Activated T-helper 17 cell treated with anti-CD3 and anti-CD28 coated beads, Interleukin-2, amount 50 U/mL, for 72 hours (primary cell): ENCODE data around the gene EPB41L5. TPM values are rescaled to one million over a fixed set of nuclear protein-coding genes. Genes with fewer than 3 reads are reported as not detected.
"Not testable (repeated sequence)": the region's sequence is repeated elsewhere in the genome, so short reads cannot be mapped to it uniquely, and the experiment has no call there.

Experiments
- ATAC-seq: fragments of 150-1000 bp; cut with Tn5 transposase; replicated peaks from 2 replicates; pipeline ENCODE4 v1.10.0; 2021; ENCODE audit warnings: mild to moderate bottlenecking, moderate library complexity
- H3K27ac Mint-ChIP-seq: one replicate; pipeline ENCODE4 v1.8.0; 2022; ENCODE audit warnings: mixed read lengths
- H3K27me3 Mint-ChIP-seq: one replicate; pipeline ENCODE4 v1.8.0; 2022; ENCODE audit warnings: mixed read lengths
- H3K36me3 Mint-ChIP-seq: one replicate; pipeline ENCODE4 v1.8.0; 2022; ENCODE audit warnings: low read depth, mild to moderate bottlenecking, mixed read lengths
- H3K4me1 Mint-ChIP-seq: one replicate; pipeline ENCODE4 v1.8.0; 2022; ENCODE audit warnings: mixed read lengths
- H3K4me3 Mint-ChIP-seq: one replicate; pipeline ENCODE4 v1.8.0; 2022; ENCODE audit warnings: mild to moderate bottlenecking, mixed read lengths
- H3K9me3 Mint-ChIP-seq: one replicate; pipeline ENCODE4 v1.8.0; 2022; ENCODE audit warnings: mixed read lengths
- total RNA-seq, 2 donors: library from RNA; stranded (reverse); gene quantifications; one replicate each; pipeline ENCODE4 v1.2.3, GENCODE V29; 2022

The EPB41L5 gene
- total RNA-seq, 2 donors from 2014 or later, result 1.9 to 2.4 TPM

DNA sequence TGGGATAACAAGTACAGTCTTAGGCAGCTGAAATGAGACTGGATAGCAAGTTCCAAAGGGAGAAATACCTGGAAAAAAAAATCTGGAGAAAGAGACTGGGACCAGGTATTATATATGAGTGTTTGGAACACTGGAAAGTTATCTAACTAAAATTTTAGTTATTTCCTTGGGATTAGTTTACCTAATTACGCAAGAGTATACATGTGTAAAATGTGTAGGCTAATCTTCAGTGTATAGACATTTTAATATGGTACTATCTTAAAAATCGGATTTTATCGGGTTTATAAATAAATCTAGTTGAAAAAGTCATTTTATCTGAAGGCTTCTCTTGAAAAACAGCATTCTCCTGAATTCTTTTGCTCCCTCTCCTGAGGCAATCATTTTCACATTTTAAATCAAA lies 3.9 kb downstream of the EPB41L5 start:
- Mint-ChIP-seq H3K4me3 (no peak overlapping the region), H3K27ac (no peak overlapping the region), H3K36me3 (no peaks in the 10 kb centered on the region), H3K9me3 (no peaks in the 10 kb centered on the region), H3K27me3 (no peaks in the 10 kb centered on the region), H3K4me1 (peaks cover 10% of the 10 kb centered on the region)
- no peak for ATAC-seq

DNA sequence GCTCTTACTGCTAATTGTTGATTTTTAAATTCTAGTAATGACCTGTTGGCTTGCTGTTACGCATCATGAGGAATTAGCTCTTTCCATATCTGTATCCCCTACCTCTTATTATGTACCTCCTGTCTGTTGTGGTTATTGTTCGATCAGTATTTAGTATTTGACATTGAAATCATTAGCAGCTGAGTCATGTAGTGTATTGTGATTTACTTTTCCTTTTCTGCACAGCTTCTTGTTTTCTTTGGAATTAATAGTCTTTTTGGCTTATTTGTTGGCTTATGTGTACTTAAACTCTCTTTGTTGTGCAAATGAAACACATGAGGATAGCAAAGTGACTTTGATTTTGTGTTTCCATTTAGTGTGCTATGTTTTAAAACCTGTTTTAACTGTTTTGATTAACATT lies 4.3 kb downstream of the EPB41L5 start:
- H3K36me3 Mint-ChIP-seq, result no peaks in the 10 kb centered on the region

DNA sequence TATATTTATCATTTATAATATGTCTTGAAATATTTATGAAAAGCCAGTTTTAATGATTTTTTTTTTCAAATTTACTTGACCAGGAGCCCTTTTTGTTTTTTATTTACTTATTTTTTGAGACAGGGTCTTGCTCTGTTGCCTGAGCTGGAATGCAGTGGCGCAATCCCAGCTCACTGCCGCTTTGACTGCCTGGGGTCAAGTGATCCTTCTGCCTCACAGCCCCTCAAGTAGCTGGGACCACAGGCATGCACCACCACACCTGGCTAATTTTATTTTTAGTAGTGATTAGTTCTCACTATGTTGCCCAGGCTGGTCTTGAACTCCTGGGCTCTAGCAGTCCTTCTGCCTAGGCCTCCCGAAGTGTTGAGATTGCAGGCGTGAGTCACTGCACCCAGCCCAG lies 5.7 kb downstream of the EPB41L5 start:
- no peaks in the 10 kb centered on the region for H3K36me3 Mint-ChIP-seq
- no peak overlapping the region for H3K4me3 Mint-ChIP-seq
- no peaks in the 10 kb centered on the region for H3K9me3 Mint-ChIP-seq
- no peaks in the 10 kb centered on the region for H3K27me3 Mint-ChIP-seq
- ATAC-seq, result no peak
- H3K4me1 Mint-ChIP-seq, result peaks cover 4% of the 10 kb centered on the region
- H3K27ac Mint-ChIP-seq, result no peak overlapping the region

More for the DNA sequence above, 4.3 kb downstream of the EPB41L5 start:
- H3K4me1 Mint-ChIP-seq, result peaks cover 9% of the 10 kb centered on the region
- H3K27ac Mint-ChIP-seq, result no peak overlapping the region
- no peak for ATAC-seq
- H3K27me3 Mint-ChIP-seq, result no peaks in the 10 kb centered on the region
- no peak overlapping the region for H3K4me3 Mint-ChIP-seq
- H3K9me3 Mint-ChIP-seq, result no peaks in the 10 kb centered on the region

DNA sequence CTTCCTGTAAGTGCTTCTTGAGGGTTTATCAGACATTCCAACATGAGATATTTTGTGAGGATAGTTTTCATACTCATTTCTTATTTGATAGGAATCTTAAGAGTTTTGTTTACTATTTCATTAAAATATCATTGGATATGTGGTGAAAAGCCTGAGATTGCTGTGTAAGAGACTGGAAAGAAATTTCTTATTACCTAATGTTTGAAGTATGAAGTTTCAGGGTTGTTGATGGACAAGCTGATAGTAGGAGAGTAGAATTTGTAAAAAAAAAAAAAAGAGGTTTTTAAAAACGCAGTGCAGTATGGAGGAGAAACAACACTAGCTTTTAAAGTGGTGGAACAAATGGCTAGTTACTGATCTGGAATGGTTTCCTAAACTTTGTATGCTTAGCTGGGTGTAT lies 7.7 kb downstream of the EPB41L5 start:
- Mint-ChIP-seq H3K9me3 (no peaks in the 10 kb centered on the region), H3K4me1 (peaks cover 4% of the 10 kb centered on the region), H3K27me3 (no peaks in the 10 kb centered on the region), H3K27ac (no peak overlapping the region), H3K4me3 (no peak overlapping the region), H3K36me3 (no peaks in the 10 kb centered on the region)
- ATAC-seq, result no peak

DNA sequence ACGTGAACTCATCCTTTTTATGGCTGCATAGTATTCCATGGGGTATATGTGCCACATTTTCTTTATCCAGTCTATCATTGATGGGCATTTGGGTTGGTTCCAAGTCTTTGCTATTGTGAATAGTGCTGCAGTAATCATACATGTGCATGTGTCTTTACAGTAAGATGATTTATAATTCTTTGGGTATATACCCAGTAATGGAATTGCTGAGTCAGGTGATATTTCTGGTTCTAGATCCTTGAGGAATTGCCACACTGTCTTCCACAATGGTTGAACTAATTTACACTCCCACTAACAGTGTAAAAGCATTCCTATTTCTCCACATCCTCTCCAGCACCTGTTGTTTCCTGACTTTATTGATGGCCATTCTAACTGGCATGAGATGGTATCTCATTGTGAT lies 9.6 kb downstream of the EPB41L5 start:
- not testable (repeated sequence) for H3K36me3 Mint-ChIP-seq, H3K27ac Mint-ChIP-seq, ATAC-seq, H3K9me3 Mint-ChIP-seq, H3K27me3 Mint-ChIP-seq, H3K4me3 Mint-ChIP-seq, H3K4me1 Mint-ChIP-seq

DNA sequence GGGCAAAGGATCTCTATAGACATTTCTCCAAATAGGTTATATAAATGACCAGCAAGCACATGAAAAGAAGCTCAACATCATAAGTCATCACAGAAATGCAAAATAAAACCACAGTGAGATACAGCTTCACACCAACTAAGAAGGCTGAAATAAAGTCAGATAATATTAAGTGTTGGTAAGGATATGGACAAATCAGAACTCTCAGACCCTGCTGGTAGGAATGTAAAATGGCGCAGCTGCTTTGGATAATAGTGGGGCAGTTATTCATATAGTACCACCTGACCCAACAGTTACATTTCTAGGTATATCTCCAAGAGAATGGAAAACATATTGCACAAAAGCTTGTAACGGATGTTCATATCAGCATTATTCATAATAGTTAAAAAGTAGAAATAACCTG lies 14.0 kb downstream of the EPB41L5 start:
- Mint-ChIP-seq H3K36me3 (no peaks in the 10 kb centered on the region), H3K27me3 (no peaks in the 10 kb centered on the region), H3K4me1 (no peaks in the 10 kb centered on the region), H3K27ac (no peak overlapping the region), H3K4me3 (no peak overlapping the region), H3K9me3 (no peaks in the 10 kb centered on the region)
- no peak for ATAC-seq

DNA sequence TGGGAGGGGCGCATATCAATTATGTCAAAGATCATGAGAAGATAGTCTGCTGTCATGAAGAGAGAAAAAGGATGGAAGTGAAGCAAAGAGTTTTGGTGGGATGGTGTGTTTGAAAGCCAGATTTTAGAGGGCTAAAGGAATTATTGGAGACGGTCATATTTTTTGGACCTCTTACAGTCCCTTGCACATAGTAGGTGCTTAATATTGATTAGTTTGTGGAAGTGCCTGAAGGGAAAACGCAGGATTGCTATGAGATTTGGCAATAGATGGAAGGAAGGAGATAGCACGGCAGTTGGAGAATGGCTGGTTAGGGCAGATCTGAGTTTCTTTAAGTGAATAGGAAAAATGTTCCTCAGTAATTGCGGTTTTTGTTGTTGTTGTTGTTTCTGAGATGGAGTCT lies 15.9 kb downstream of the EPB41L5 start:
- no peaks in the 10 kb centered on the region for H3K4me1 Mint-ChIP-seq

DNA sequence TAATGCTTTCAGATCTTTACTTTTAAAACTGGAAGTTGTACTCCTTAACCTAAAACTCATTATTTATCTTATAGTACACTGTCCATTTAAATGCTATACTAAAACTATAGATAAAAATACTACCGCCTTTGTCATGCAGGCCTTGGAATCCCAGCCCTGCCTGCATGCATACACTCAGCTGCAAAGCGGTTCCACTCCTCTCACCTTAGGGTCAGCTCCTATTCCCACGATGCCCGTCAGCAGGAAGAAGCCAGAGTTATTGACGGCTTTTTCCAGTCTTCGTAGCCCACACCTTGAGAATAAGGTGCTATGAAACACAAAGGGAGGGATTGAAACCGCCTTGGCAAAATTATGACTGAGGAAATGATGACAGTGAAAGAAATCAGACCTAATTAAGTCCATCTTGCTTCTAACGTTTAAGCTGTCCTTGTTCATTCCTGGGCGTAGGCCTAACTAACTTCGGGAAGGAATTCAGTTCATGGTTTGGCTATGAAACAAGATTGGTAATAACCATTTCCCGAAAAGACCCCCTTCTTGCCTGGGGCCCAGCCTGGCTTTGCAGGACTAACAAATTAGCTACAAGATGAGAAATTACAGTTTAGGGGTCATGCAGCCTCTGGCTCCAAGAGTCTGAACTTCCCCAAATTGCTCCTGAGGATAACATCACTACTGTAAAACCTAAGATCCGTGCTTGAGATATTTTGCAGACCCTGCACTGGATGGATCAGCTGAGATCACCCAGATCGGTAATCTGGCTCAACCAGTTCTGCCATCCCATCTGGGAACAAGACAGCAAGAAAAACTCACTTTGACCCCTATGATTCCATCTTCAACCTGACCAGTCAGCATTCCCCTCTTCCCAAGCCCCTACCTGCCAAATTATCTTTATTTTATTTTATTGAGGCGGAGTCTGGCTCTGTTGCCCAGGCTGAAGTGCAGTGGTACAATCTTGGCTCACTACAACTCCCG lies 17.1 kb downstream of the EPB41L5 start:
- no peak overlapping the region for H3K27ac Mint-ChIP-seq

More for the DNA sequence above, 15.9 kb downstream of the EPB41L5 start:
- no peak for ATAC-seq
- H3K9me3 Mint-ChIP-seq, result no peaks in the 10 kb centered on the region
- H3K27me3 Mint-ChIP-seq, result no peaks in the 10 kb centered on the region
- H3K27ac Mint-ChIP-seq, result no peak overlapping the region
- H3K36me3 Mint-ChIP-seq, result no peaks in the 10 kb centered on the region
- no peak overlapping the region for H3K4me3 Mint-ChIP-seq

DNA sequence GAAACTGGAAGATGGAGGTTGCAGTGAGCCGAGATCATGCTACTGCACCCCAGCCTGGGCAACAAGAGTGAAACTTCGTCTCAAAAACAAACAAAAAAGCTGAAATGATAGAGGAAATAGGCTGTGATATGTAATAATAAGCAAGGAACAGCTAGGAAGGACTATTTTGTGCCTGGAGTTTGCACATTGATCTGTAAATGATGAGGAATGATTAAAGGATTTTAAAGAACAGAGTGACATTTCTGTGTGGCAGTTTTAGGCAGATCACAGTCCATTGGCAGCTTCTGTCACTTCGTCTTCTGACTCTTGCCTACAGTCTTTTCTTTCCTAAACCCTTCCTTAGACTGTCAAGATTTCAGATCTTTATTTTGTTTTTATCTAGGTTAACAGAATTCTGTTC lies 19.4 kb downstream of the EPB41L5 start:
- ATAC-seq, result no peak
- no peaks in the 10 kb centered on the region for H3K9me3 Mint-ChIP-seq
- no peaks in the 10 kb centered on the region for H3K36me3 Mint-ChIP-seq
- H3K4me1 Mint-ChIP-seq, result no peaks in the 10 kb centered on the region
- H3K27ac Mint-ChIP-seq, result no peak overlapping the region
- no peak overlapping the region for H3K4me3 Mint-ChIP-seq
- H3K27me3 Mint-ChIP-seq, result no peaks in the 10 kb centered on the region

More for the DNA sequence above, 17.1 kb downstream of the EPB41L5 start:
- Mint-ChIP-seq H3K4me1 (no peaks in the 10 kb centered on the region), H3K4me3 (no peak overlapping the region), H3K36me3 (no peaks in the 10 kb centered on the region), H3K9me3 (no peaks in the 10 kb centered on the region), H3K27me3 (no peaks in the 10 kb centered on the region)
- no peak for ATAC-seq

DNA sequence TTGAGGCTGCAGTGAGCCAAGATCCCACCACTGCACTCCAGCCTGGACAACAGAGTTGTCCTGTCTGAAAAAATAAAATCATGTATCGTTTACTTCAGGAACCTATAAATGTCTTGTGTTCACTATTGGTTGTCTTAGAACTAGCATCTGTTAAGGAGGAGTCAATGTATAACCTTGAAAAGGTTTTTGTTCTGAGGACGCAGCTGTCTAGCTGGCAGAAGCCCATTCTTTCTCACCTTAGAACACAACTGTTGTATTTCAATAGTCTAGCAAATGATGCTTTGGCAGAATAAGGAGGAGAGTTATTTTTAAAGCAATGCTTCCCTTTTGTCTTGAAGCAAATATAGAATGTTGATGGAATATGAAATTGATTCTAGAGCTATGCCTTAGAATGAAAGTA lies 21.1 kb downstream of the EPB41L5 start:
- no peak for ATAC-seq
- no peaks in the 10 kb centered on the region for H3K36me3 Mint-ChIP-seq
- no peaks in the 10 kb centered on the region for H3K27me3 Mint-ChIP-seq
- no peaks in the 10 kb centered on the region for H3K9me3 Mint-ChIP-seq
- no peak overlapping the region for H3K27ac Mint-ChIP-seq
- H3K4me3 Mint-ChIP-seq, result no peak overlapping the region
- H3K4me1 Mint-ChIP-seq, result peaks cover 3% of the 10 kb centered on the region

DNA sequence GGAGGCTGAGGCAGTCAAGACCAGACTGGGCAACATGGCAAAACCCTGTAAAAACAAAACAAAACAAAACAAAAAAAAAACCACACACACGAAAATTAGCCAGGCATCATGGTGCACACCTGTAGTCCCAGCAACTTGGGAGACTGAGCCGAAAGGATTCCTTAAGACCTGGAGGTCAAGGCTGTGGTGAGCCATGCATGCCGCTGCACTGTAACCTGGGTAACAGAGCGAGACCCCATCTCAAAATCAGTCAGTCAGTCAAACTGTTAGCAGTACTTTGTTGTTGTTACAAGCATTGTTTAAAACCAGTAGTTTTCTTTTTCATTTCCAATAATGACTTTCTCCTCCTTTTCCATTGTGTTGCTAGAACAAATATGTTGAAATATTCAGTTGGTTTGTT lies 21.7 kb downstream of the EPB41L5 start:
- H3K27ac Mint-ChIP-seq, result no peak overlapping the region
- H3K9me3 Mint-ChIP-seq, result no peaks in the 10 kb centered on the region
- no peaks in the 10 kb centered on the region for H3K27me3 Mint-ChIP-seq
- peaks cover 5% of the 10 kb centered on the region for H3K4me1 Mint-ChIP-seq
- no peak for ATAC-seq
- H3K36me3 Mint-ChIP-seq, result no peaks in the 10 kb centered on the region
- H3K4me3 Mint-ChIP-seq, result no peak overlapping the region

DNA sequence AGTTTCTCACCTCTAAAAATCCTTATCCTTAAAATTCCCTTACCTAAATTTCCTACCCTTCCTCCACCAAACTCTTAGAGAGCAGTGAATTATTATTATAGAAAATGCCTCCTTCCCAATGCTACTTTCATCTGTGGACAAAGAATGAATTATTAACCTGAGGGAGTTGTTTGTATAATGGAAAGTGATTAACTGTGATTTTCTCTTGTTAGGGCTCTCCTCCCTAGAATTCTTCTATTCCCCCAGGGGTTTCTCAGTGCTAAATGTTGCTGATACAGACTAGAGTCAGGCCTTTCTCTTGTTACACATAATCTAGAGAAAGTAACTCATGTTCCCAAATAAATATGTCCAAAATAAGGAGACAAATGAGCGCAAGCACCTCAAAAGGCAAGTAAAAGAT lies 23.3 kb downstream of the EPB41L5 start:
- Mint-ChIP-seq H3K9me3 (no peaks in the 10 kb centered on the region), H3K4me1 (peaks cover 5% of the 10 kb centered on the region), H3K36me3 (no peaks in the 10 kb centered on the region), H3K27ac (no peak overlapping the region), H3K4me3 (no peak overlapping the region), H3K27me3 (no peaks in the 10 kb centered on the region)
- ATAC-seq, result no peak

DNA sequence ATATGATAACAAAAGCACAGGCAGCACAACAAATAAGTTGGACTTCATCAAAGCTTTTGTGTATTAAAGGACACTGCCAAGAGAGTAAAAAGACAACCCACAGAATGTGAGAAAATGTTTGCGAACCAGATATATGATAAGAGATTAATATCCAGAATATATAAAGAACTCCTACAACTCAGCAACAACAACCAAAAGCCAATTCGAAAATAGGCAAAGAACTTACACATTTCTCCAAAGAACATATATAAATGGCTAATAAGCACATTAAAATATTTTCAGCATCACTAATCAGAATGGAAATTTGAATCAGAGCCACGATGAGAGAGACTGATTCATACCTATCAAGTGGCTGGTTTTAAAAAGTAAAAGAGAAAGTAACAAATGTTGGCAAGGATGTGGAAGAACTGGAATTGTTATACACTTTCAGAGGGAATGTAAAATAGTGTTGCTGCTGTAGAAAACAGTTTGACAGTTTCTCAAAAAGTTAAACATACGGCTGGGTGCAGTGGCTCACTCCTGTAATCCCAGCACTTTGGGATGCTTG lies 25.2 kb downstream of the EPB41L5 start:
- ATAC-seq, result no peak
- no peaks in the 10 kb centered on the region for H3K36me3 Mint-ChIP-seq
- no peak overlapping the region for H3K4me3 Mint-ChIP-seq
- H3K27ac Mint-ChIP-seq, result no peak overlapping the region
- peaks cover 5% of the 10 kb centered on the region for H3K4me1 Mint-ChIP-seq
- H3K9me3 Mint-ChIP-seq, result no peaks in the 10 kb centered on the region
- H3K27me3 Mint-ChIP-seq, result no peaks in the 10 kb centered on the region

DNA sequence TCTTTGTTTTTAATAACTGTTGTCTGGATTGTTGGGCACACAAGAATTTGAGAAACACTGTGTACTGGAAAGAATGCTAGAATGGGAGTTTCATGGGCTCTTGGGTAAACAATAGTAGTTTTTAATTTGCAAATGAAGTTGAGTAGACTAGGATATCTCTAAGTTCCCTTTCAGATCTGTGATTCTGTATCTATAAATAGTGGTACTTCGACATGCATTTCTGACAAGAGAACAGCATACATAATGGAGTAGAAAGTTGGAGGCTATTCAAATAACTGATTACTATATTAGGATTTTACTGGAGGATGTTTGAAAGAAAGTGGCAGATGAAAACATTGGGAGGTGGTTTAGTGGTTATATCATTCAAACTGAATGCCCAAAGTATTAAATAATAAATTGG lies 29.5 kb downstream of the EPB41L5 start:
- Mint-ChIP-seq H3K4me1 (peaks cover 5% of the 10 kb centered on the region), H3K27ac (no peak overlapping the region), H3K36me3 (no peaks in the 10 kb centered on the region), H3K9me3 (no peaks in the 10 kb centered on the region), H3K4me3 (no peak overlapping the region), H3K27me3 (no peaks in the 10 kb centered on the region)
- no peak for ATAC-seq

DNA sequence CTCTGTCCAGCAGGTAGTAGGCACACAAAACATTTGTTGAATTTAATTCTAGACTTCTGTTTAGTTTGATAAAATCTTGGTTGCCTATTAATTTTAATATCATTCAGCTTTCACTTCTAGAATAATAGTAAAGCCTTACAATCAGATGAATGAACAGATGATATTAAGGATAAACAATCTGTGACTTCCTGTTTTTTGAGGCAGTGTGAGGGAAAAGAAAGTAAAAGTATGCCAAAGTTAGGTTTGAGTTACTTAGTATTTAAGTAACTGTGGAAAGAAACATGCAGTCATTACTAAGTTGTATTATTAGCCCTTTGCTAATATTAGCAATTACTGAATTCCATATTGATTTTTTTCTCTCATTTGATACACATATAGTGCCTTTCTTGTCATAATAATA lies 31.5 kb downstream of the EPB41L5 start:
- no peak overlapping the region for H3K27ac Mint-ChIP-seq
- H3K27me3 Mint-ChIP-seq, result no peaks in the 10 kb centered on the region
- H3K4me3 Mint-ChIP-seq, result no peak overlapping the region
- H3K36me3 Mint-ChIP-seq, result no peaks in the 10 kb centered on the region
- H3K4me1 Mint-ChIP-seq, result no peaks in the 10 kb centered on the region
- H3K9me3 Mint-ChIP-seq, result no peaks in the 10 kb centered on the region
- ATAC-seq, result no peak
